ENCODE data around the gene MSL1. TPM values are rescaled to one million over a fixed set of nuclear protein-coding genes. Genes with fewer than 3 reads are reported as not detected.

Gene MSL1
- total RNA-seq, 1 experiment from 2014 or later: 96.3 TPM

- H3K27ac ChIP-seq (ENCODE audit: low read length): peak overlapping the region; percentile 85; the same call in 1 of the 2 replicates
- H3K27me3 ChIP-seq (ENCODE audit: control insufficient read depth, insufficient read depth, low read length): no peaks in the 10 kb centered on the region
- no TSS peak for BruUV-seq (replicated peaks)
- TF ChIP-seq SIN3A (IDR thresholded peaks at IDR 0.05; ENCODE audit: borderline replicate concordance, insufficient read depth, low read depth, low read length): no peak
- no peak for TF ChIP-seq CTCF (IDR thresholded peaks at IDR 0.05)
- TF ChIP-seq TCF7L2 (IDR thresholded peaks at IDR 0.05; ENCODE audit: low read depth, low read length): no peak
- TF ChIP-seq POLR2AphosphoS5 (IDR thresholded peaks at IDR 0.05; ENCODE audit: low read depth, low read length): no peak
- TF ChIP-seq REST (IDR thresholded peaks at IDR 0.05; ENCODE audit: insufficient read depth in 1 of 2, low read depth in 2 of 2, low read length in 1 of 2): no peak
- H3K9me3 ChIP-seq (ENCODE audit: control insufficient read depth, insufficient read depth, low read depth, low read length): no peaks in the 10 kb centered on the region
- H3K4me1 ChIP-seq (ENCODE audit: control insufficient read depth, insufficient read depth, low read length): peaks cover 69% of the 10 kb centered on the region
- no peaks in the 10 kb centered on the region for H3K36me3 ChIP-seq (ENCODE audit: control insufficient read depth, insufficient read depth, low read length)
- ChIA-PET CTCF (interaction anchor here (0.5 kb wide), 1 partner anchor 30 kb away, joined by 3 read pairs; no protein-coding TSS in a partner anchor), POLR2A (interaction anchor here (0.8 kb wide), 1 partner anchor 28 kb away, joined by 3 read pairs; the partner anchor contains the start of gene NR1D1)
- DNase-seq (ENCODE audit: low read depth, low spot score) (no peak), ATAC-seq (no peak)
- intact Hi-C loops (cut with micrococcal nuclease; ENCODE audit: unreplicated experiment): no loop called here
- in situ Hi-C loops (cut with HindIII; ENCODE audit: low pct_unique_long_range_greater_than_20kb, low sequenced_read_pairs): no loop called here
- H3K4me3 ChIP-seq (ENCODE audit: low read depth in 2 of 2, low read length in 2 of 2): no peak overlapping the region
These were observed 48.9 kb upstream of the MSL1 start for GRCh38 chr17:40072735-40073346.

GRCh38 chr17:40073454-40074174 lies 48.2 kb upstream of the MSL1 start:
- BruUV-seq (replicated peaks): no TSS peak
- ATAC-seq (no peak), DNase-seq (ENCODE audit: low read depth, low spot score) (no peak)
- in situ Hi-C loops (cut with HindIII; ENCODE audit: low pct_unique_long_range_greater_than_20kb, low sequenced_read_pairs): no loop called here
- intact Hi-C loops (cut with micrococcal nuclease; ENCODE audit: unreplicated experiment): no loop called here
- Histone ChIP-seq H3K4me3 (ENCODE audit: low read depth in 2 of 2, low read length in 2 of 2) (no peak overlapping the region), H3K4me1 (ENCODE audit: control insufficient read depth, insufficient read depth, low read length) (peaks cover 63% of the 10 kb centered on the region), H3K27ac (ENCODE audit: low read length) (no peak overlapping the region), H3K9me3 (ENCODE audit: control insufficient read depth, insufficient read depth, low read depth, low read length) (no peaks in the 10 kb centered on the region), H3K36me3 (ENCODE audit: control insufficient read depth, insufficient read depth, low read length) (no peaks in the 10 kb centered on the region), H3K27me3 (ENCODE audit: control insufficient read depth, insufficient read depth, low read length) (no peaks in the 10 kb centered on the region)
- TF ChIP-seq SIN3A (IDR thresholded peaks at IDR 0.05; ENCODE audit: borderline replicate concordance, insufficient read depth, low read depth, low read length) (no peak), POLR2AphosphoS5 (IDR thresholded peaks at IDR 0.05; ENCODE audit: low read depth, low read length) (no peak)
- CTCF ChIA-PET: interaction anchor here (0.5 kb wide), 1 partner anchor 29 kb away, joined by 3 read pairs; no protein-coding TSS in a partner anchor
- POLR2A ChIA-PET: interaction anchor here (0.8 to 1.4 kb wide), 2 partner anchors 9 to 27 kb away, joined by 3 read pairs; partner anchors contain the start of gene NR1D1

Data from Panc1 (cell line).